ENCODE results near the gene HINT3.
A peak's percentile ranks its signal among the peaks of the same experiment; 100 is the strongest.
"Not testable (repeated sequence)": the region's sequence is repeated elsewhere in the genome, so short reads cannot be mapped to it uniquely, and the experiment has no call there.

Gene HINT3

DNA sequence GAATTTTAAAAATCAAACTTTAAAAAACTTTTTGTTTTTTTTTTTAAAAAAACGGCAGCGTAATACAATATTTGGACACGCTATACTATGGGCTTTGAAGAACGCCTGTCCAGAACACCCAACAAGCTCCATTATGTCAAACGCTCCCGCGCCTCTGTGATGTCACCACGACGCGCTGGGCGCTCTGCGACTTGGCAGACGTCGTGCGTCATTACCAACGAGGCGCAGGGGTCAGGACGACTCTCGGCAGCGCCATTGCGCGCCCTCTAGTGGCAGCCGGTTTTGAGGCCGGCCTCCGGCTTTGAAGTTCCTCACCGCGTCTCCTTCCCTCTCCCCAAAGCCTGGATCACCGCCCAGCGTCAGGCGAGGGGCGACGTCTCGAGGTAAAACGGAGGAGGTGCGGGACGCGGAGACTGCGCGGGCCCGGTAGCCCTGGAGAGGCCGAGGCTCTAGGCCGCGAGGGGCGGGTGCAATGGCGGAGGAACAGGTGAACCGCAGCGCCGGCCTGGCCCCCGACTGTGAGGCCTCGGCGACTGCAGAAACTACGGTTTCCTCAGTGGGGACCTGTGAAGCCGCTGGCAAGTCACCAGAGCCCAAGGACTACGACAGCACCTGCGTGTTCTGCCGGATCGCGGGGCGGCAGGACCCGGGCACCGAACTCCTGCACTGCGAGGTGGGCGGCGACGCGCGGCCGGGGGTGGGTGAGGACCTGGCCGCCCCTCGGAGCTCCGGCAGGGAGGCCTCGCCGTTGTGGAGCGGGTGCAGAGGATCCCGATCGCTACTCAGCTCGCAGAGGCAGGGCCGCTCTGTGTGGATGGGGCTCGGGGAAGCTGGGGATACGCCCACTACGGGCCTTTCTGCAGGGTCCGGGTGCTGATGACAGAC is at the start of gene HINT3:
TSS of gene HINT3 (plus strand) at position 265 of the 885 bp plus-strand sequence. CDS start at position 473, 208 bp downstream.
- DNase-seq, result peak; percentile 96

DNA sequence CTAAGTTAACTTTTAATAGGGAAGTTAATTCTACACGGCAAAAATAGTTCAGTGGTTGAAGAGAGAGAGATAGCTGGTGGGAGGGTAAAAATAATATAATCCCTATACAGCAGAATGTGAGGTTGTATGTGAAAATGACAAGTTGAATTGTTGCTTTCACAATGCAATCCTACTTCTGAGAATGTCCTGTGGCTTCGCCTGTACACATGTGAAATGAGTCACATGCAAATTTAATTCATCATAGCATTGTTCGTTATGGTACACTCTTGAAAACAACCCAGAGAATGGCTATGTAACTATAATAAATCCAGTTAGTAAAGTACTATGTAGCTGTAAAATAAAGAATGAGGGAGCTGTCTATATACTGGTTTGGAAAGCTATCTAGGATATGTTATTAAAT is 46.0 kb upstream of the HINT3 start:
- no peak for DNase-seq

GRCh38 chr6:125911051-125911451 is 45.5 kb upstream of the HINT3 start:
- not testable (repeated sequence) for DNase-seq

DNA sequence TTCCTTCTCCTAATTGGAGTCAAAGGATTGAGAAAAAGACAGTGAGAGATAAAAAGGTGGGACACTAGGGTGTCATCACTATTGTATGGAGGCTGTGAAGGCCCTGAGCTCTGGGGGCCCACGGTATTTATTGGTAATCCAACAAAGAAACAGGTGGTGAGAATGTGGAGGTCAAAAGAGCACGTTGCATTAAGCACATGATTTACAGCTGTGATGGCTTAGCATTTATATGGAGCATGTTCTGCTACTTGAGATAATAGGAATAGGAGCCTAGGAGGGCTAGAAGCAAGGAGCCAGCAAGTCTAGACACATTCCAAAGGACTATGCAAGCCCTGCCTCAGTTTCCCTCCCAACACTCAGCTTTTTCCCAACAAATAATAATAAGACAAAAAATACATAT is 44.1 kb upstream of the HINT3 start:
- not testable (repeated sequence) for DNase-seq

- no peak for DNase-seq
Observed at GRCh38 chr6:125913145-125913544, 43.4 kb upstream of the HINT3 start.

- no peak for DNase-seq
Observed at GRCh38 chr6:125913864-125914351, 42.7 kb upstream of the HINT3 start.

DNA sequence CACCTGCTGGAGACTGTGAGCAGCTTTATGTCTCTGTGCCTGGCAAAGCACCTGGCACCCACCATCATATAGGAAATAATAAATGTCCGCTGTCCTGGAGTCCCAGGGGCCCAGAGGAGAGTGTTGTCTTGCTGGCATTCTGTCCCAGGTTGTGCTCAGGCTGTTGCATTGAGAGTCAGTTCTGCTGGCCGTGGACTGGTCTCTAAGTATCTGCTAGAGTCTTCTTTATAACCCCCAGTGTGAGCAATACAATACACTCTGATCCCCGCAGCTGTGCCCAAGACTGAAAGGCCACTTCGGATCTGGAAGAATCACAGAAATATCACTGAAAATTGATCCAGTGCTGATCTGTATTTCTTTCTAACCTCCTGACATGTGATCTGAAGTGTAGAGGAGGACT is 38.3 kb upstream of the HINT3 start:
- DNase-seq, result no peak

- peak; percentile 44 for DNase-seq
Observed at GRCh38 chr6:125918681-125919566, 37.6 kb upstream of the HINT3 start.

GRCh38 chr6:125919618-125920017 is 37.0 kb upstream of the HINT3 start:
- no peak for DNase-seq

GRCh38 chr6:125922322-125922860 is 34.2 kb upstream of the HINT3 start:
- DNase-seq, result no peak

- DNase-seq, result no peak
Observed at GRCh38 chr6:125923366-125923877, 33.1 kb upstream of the HINT3 start.

GRCh38 chr6:125924169-125924568 is 32.4 kb upstream of the HINT3 start:
- no peak for DNase-seq

DNA sequence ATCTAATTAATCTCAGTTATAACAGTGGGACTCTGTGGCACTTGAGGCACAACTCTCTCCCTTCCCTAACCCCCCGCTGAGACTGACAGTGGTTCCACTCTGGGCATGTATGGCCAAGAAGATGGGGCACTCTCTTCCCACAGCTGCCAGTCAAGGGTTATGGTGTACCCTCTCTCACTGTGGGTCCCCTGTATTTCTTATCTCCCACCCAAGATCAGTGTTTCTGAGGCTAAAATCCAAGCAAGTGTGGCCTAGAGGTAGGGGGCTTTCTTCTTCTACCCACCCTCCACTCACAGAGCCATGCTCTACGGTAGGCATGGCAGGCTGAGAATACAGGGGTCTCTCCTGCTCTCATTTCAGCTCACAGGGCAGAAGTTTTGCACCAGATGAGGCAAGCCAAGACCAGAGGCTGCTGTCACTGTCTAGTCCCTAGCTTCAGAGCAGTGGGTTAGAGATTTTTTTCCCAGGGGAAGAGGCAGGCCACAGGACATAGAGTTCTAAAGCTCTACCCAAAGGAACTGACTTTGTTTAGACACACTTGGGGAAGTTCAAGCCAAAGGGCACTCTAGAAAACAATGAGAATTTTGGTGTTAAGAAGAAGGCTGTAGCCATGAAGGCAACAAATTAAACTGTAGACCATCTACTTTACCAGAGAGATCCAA is 31.7 kb upstream of the HINT3 start:
- DNase-seq, result no peak

DNA sequence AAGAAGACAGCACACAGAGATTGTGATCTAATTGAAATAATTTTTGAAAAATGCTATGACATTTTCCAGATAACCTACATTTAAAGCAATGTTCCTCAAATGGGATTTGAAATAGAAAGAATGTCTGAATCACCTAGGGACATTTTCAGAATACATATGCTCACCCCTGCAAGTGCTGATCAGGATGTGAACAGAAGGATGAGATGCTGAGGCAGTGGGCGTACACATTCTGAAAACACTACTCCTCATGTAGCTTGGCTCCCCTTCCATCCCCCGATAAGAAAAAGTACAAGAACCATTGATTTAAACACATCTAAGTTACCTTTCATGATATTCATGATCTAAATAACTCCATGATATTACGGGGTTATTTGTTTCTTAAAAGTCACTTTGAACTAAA is 29.9 kb upstream of the HINT3 start:
- no peak for DNase-seq

- DNase-seq, result no peak
Observed at GRCh38 chr6:125927761-125928160, 28.8 kb upstream of the HINT3 start.

- no peak for DNase-seq
Observed at GRCh38 chr6:125930765-125931418, 25.7 kb upstream of the HINT3 start.

DNA sequence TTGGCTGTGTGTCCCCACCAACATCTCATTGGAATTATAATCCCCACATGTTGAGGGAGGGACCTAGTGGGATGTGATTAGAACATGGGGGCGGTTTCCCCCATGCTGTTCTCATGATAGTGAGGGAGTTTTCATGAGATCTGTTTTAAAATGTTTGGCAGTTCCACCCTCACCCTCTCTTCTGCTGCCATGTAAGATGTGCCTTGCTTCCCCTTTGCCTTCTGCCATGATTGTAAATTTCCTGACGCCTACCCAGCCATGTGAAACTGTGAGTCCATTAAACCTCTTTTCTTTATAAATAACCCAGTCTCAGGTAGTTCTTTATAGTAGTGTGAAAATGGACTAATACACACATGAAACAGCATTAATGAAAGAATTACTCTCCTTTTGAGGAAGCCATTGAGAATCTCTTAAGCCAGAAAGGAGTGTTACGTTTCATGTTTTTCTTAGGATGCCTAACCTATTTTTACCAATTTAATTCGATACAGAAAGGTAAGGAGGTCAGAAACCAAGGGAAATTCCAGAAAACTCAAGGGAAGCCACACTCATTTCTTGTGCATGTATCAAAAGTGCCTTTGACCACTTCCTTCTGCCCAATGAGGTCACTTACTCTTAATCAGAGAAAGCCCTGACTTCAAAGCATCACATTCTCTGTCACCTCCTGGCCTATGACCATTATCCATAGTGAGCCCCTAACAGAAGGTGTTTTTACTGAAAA is 24.7 kb upstream of the HINT3 start:
- no peak for DNase-seq

DNA sequence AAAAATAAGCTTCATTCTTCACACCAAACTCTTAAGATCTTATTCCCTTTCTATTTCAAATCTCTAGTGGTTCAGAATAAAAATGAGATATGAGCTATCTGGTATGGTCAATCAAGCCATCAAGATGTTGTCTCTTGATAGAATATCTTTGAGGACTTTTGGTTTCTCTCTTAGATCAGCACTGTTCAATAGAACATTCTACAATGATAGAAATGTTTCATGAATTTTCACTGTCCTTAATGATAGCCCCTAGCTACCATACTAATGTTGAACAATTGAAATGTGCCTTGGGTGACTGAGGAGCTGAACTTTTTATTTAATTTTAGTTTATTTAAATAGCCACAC is 24.1 kb upstream of the HINT3 start:
- no peak for DNase-seq

GRCh38 chr6:125935520-125935919 is 21.1 kb upstream of the HINT3 start:
- not testable (repeated sequence) for DNase-seq

GRCh38 chr6:125939026-125939425 is 17.5 kb upstream of the HINT3 start:
- no peak for DNase-seq

- DNase-seq, result no peak
Observed at GRCh38 chr6:125939791-125940190, 16.8 kb upstream of the HINT3 start.
